ENCODE results near the gene RBM33.

The RBM33 gene

GRCh38 chr7:155774947-155775346 is 130.5 kb downstream of the RBM33 start:
- TF ChIP-seq, protein P1, sequence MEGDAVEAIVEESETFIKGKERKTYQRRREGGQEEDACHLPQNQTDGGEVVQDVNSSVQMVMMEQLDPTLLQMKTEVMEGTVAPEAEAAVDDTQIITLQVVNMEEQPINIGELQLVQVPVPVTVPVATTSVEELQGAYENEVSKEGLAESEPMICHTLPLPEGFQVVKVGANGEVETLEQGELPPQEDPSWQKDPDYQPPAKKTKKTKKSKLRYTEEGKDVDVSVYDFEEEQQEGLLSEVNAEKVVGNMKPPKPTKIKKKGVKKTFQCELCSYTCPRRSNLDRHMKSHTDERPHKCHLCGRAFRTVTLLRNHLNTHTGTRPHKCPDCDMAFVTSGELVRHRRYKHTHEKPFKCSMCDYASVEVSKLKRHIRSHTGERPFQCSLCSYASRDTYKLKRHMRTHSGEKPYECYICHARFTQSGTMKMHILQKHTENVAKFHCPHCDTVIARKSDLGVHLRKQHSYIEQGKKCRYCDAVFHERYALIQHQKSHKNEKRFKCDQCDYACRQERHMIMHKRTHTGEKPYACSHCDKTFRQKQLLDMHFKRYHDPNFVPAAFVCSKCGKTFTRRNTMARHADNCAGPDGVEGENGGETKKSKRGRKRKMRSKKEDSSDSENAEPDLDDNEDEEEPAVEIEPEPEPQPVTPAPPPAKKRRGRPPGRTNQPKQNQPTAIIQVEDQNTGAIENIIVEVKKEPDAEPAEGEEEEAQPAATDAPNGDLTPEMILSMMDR (conservative IDR thresholded peaks at IDR 0.05): no peak
- H3K27ac ChIP-seq: no peak overlapping the region

DNA sequence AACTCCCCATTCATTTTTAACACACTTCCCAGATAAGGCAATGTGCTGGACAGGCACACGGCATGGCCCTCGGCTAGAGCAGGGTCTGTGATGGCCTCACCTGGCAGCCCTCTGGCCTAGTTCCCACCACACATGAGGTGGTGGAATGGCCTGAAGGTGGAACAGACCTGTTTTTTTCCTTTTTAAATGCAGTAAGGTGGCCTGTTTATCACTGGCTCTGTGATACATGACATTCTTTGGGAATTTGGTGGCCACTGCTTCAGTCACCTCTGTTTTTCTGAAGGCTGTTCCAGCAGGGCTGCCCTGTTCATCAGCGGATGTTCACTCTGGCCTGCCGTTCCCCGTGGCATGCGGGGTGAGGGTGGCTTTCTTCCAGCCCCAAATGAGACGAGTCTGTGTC is 131.2 kb downstream of the RBM33 start:
- TF ChIP-seq, protein P1 (conservative IDR thresholded peaks at IDR 0.05): no peak
- no peak overlapping the region for H3K27ac ChIP-seq

- no peak overlapping the region for H3K27ac ChIP-seq
- TF ChIP-seq, protein P1 (conservative IDR thresholded peaks at IDR 0.05): no peak
These were observed 132.1 kb downstream of the RBM33 start for GRCh38 chr7:155776606-155777005.

DNA sequence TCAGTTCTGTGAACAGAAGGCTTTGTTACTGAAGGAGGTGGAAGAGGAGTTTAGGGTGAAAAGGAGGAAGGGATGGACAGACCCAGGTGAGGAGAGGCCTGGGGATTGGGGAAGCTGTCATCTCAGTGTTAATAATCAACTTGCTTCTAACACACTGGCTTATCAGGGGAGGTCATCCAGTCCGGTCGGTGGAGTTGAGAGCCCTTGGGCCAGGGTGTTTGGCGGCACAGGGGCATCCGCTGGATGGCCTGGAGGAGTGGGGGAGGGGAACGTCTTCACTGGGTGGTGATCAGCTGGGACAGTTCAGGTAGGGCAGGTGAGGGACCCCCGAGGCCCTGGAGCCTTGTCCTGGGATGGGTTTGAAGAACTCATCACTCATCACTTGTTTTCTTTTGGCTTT is 133.9 kb downstream of the RBM33 start:
- TF ChIP-seq, protein P1 (conservative IDR thresholded peaks at IDR 0.05): no peak
- no peak overlapping the region for H3K27ac ChIP-seq

DNA sequence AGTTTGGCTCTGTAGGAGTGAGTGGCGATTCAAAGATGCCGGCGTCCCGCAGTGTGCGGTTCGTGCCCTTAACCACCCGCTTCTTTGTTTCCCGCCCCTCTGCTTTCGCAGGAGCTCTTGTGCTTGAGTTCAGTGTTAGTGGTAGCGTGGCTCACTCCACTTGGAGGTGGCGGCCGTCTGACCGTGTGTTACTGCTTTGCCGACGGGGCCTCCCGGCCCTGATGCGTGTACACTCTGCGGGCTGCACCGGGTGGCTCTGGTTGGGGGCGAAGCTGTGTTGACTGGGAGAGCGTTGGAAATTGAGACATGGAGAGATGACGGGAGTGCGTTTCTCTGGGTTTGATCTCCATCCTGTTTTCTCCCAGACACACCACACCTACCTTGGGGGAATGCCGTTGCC is 136.4 kb downstream of the RBM33 start:
- TF ChIP-seq, protein P1 (conservative IDR thresholded peaks at IDR 0.05): no peak
- no peak overlapping the region for H3K27ac ChIP-seq

- no peak overlapping the region for H3K27ac ChIP-seq
- TF ChIP-seq, protein P1 (conservative IDR thresholded peaks at IDR 0.05): no peak
These were observed 137.0 kb downstream of the RBM33 start for GRCh38 chr7:155781433-155781832.

DNA sequence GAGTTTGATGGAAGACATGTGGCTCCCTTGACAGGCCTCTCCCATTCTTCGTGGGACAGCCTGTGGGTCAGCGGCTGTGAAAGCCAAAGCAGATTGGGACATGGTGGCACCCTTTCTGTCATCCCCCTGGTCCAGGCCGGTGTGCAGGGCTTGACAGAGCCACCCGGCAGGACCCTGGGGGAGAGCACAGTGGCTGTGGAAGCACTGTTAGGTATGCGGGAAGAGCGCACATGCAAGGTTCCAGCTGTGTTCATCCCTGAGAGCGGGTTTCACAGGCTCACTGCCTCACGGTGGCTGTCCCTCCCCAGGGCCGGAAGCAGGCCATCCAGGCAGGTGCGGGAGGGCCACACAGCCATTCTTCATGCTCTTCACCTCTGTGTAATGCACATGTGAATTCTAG is 138.0 kb downstream of the RBM33 start:
- H3K27ac ChIP-seq: no peak overlapping the region
- TF ChIP-seq, protein P1 (conservative IDR thresholded peaks at IDR 0.05): no peak

- TF ChIP-seq, protein P1 (conservative IDR thresholded peaks at IDR 0.05): no peak
- H3K27ac ChIP-seq: no peak overlapping the region
These were observed 141.1 kb downstream of the RBM33 start for GRCh38 chr7:155785536-155785935.
